CD8-positive, alpha-beta memory T cell (primary cell): Measurements from ENCODE around the gene RAB31. TPM values are rescaled to one million over a fixed set of nuclear protein-coding genes. Genes with fewer than 3 reads are reported as not detected.
"Not testable (repeated sequence)": the region's sequence is repeated elsewhere in the genome, so short reads cannot be mapped to it uniquely, and the experiment has no call there.

Source experiments
- CTCF ChIA-PET: fragments of 350-600 bp; sonication (Branson Sonifier 250); formaldehyde crosslinking; loops from one replicate; lab custom pipeline; 2021; ENCODE audit warnings: antibody characterized with exemption; lab: Charles Lee
- POLR2A ChIA-PET: fragments of 350-600 bp; sonication (Branson Sonifier 250); formaldehyde crosslinking; loops from one replicate; lab custom pipeline; 2021; ENCODE audit warnings: antibody characterized with exemption; lab: Charles Lee
- DNase-seq, 5 donors: peaks; one replicate each; pipeline versions ENCODE4 v3.0.0 to v3.0.0-alpha.2; 2020 to 2022; ENCODE audit warnings: mixed read lengths in 1 of 5
- H3K27ac ChIP-seq: one replicate; pipeline ENCODE4 v1.7.0; 2013; ENCODE audit warnings: low read depth, mild to moderate bottlenecking, low read length, moderate library complexity
- H3K27me3 ChIP-seq: 2 replicates; pipeline ENCODE4 v1.7.0; 2013; ENCODE audit warnings: low read length, mild to moderate bottlenecking; ENCODE audit not compliant: insufficient read depth, poor library complexity, severe bottlenecking
- H3K36me3 ChIP-seq: 2 replicates; pipeline ENCODE4 v1.7.0; 2013; ENCODE audit warnings: mild to moderate bottlenecking, low read length, moderate library complexity; ENCODE audit not compliant: insufficient read depth
- H3K4me1 ChIP-seq: 2 replicates; pipeline ENCODE4 v1.7.0; 2013; ENCODE audit warnings: mild to moderate bottlenecking, low read length, moderate library complexity; ENCODE audit not compliant: insufficient read depth
- H3K4me3 ChIP-seq: 2 replicates; pipeline ENCODE4 v1.7.0; 2013; ENCODE audit warnings: mild to moderate bottlenecking, low read length
- H3K9me3 ChIP-seq: 2 replicates; pipeline ENCODE4 v1.7.0; 2013; ENCODE audit warnings: mild to moderate bottlenecking, low read length
- H3K27ac Mint-ChIP-seq, 8 donors: one replicate each; pipeline ENCODE4 v1.8.0; 2020 to 2021; ENCODE audit warnings: mixed read lengths in 8 of 8, mild to moderate bottlenecking in 6 of 8, inconsistent platforms in 3 of 8, moderate library complexity in 3 of 8
- H3K27me3 Mint-ChIP-seq, 2 donors: one replicate each; pipeline ENCODE4 v1.8.0; 2020 to 2021; ENCODE audit warnings: mixed read lengths in 2 of 2, mild to moderate bottlenecking in 1 of 2, moderate library complexity in 1 of 2
- H3K36me3 Mint-ChIP-seq, 3 donors: one replicate each; pipeline ENCODE4 v1.8.0; 2020 to 2021; ENCODE audit warnings: mixed read lengths in 3 of 3, inconsistent platforms in 1 of 3, mild to moderate bottlenecking in 1 of 3
- H3K4me1 Mint-ChIP-seq, 3 donors: one replicate each; pipeline ENCODE4 v1.8.0; 2020 to 2021; ENCODE audit warnings: mixed read lengths in 3 of 3, inconsistent platforms in 1 of 3, mild to moderate bottlenecking in 1 of 3
- H3K4me3 Mint-ChIP-seq, 7 donors: one replicate each; pipeline ENCODE4 v1.8.0; 2020 to 2021; ENCODE audit warnings: mixed read lengths in 7 of 7, mild to moderate bottlenecking in 6 of 7, moderate library complexity in 4 of 7, inconsistent platforms in 2 of 7
- H3K9me3 Mint-ChIP-seq, 5 donors: one replicate each; pipeline ENCODE4 v1.8.0; 2020 to 2022; ENCODE audit warnings: mixed read lengths in 5 of 5, mild to moderate bottlenecking in 3 of 5, moderate library complexity in 2 of 5, inconsistent platforms in 1 of 5
- polyA plus RNA-seq: library from polyadenylated mRNA; unstranded; fragments of 300-500 nt; fragmentation: Illumina TruSeq; gene quantifications from one replicate; pipeline ENCODE4 v1.2.3, GENCODE V29; 2021
- total RNA-seq, 2 experiments: library from RNA; stranded (reverse); gene quantifications; one replicate each; pipeline ENCODE4 v1.2.3, GENCODE V29; 2021

Gene RAB31
- total and polyA plus RNA-seq, 3 experiments from 2014 or later: 0.57 to 4.7 (median 1.1) TPM

DNA sequence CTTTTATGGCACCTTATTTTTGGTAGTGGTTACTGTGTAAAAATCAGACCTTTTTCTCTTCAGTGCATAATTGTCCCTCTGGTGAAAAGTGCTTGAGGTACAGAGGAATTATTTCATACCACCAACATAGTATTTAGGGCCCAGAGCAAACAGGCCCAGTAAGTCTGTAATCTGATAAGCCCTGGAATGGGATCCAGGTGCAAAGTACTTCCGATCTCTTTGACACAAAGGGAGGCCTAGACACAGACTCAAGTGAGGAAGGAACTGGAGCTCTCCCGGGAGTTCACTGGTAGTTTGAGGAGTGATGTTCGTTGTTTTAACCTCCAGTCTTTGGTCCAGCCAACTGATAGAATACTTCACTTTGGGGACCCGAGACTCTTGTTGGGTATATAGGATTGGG, 57.4 kb downstream of the RAB31 start:
- Mint-ChIP-seq H3K4me1 (no peaks in the 10 kb centered on the region), H3K9me3 (peaks cover 0 to 5% (median 0%) of the 10 kb centered on the region in 5 donors), H3K27ac (no peak overlapping the region), H3K27me3 (peaks cover 5 to 14% of the 10 kb centered on the region in 2 donors), H3K4me3 (no peak overlapping the region), H3K36me3 (no peaks in the 10 kb centered on the region)
- Histone ChIP-seq H3K9me3 (no peaks in the 10 kb centered on the region), H3K4me3 (no peak overlapping the region), H3K36me3 (no peaks in the 10 kb centered on the region), H3K27ac (no peak overlapping the region), H3K4me1 (no peaks in the 10 kb centered on the region), H3K27me3 (no peaks in the 10 kb centered on the region)
- DNase-seq: no peak
- CTCF ChIA-PET: no interaction called here
- POLR2A ChIA-PET: no interaction called here

DNA sequence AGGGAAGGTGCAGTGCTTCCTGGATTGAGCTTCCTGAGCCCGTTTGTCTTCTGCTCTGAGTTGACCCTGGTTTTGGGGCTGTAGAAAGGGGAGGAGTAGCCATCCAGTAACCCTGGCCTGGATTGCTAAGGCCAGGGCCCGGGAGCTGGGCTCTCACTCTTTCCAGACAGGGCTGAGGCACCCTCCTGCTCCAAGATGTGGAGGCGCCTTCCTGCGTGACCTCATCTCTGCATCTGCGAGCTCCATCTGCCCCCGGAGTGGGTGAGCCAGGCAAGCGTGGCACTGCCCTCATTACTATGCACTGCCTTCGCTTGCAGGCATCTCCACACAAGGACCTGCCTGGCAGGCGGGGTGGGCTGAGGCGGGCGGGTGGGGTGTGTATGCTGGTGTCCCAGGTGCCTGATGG, 58.0 kb downstream of the RAB31 start:
- H3K36me3 ChIP-seq: no peaks in the 10 kb centered on the region
- no peak overlapping the region for H3K4me3 ChIP-seq
- Mint-ChIP-seq H3K27me3 (peaks cover 5 to 17% of the 10 kb centered on the region in 2 donors), H3K9me3 (peaks cover 0 to 3% (median 0%) of the 10 kb centered on the region in 5 donors), H3K4me3 (no peak overlapping the region), H3K36me3 (no peaks in the 10 kb centered on the region), H3K4me1 (no peaks in the 10 kb centered on the region), H3K27ac (no peak overlapping the region)
- POLR2A ChIA-PET: no interaction called here
- no peak overlapping the region for H3K27ac ChIP-seq
- no peaks in the 10 kb centered on the region for H3K4me1 ChIP-seq
- CTCF ChIA-PET: no interaction called here
- no peak for DNase-seq
- no peaks in the 10 kb centered on the region for H3K27me3 ChIP-seq
- H3K9me3 ChIP-seq: no peaks in the 10 kb centered on the region

DNA sequence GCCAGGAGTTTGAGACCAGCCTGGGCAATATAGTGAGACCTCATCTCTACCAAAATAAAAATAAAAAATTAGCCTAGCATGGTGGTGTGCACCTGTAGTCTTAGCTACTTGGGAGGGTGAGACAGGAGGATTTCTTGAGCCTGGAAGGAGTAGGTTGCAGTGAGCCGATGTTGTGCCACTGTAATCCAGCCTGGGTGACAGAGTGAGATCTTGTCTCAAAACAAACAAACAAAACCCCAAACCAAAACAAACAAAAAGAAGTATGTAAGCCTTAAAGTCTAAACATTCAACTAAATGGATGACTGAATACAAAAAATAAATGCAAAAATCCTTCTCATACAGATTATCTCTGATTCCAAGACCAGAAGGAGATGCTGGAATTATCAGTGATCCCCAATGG, 58.6 kb downstream of the RAB31 start:
- POLR2A ChIA-PET: no interaction called here
- H3K27ac Mint-ChIP-seq: no peak overlapping the region

DNA sequence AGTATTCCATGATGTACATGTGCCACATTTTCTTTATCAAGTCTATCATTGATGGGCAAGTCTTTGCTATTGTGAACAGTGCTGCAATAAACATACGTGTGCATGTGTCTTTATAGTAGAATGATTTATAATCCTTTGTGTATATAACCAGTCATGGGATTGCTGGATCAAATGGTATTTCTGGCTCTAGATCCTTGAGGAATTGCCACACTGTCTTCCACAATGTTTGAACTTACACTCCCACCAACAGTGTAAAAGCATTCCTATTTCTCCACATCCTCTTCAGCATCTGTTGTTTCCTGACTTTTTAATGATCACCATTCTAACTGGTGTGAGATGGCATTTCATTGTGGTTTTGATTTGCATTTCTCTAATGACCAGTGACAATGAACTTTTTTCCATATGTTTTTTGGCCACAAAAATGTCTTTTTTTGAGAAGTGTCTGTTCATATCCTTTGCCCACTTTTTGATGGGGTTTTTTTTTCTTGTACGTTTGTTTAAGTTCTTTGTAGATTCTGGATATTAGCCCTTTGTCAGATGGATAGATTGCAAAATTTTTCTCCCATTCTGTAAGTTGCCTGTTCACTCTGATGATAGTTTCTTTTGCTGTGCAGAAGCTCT, 60.1 kb downstream of the RAB31 start:
- H3K9me3 Mint-ChIP-seq, H3K27ac ChIP-seq, POLR2A ChIA-PET, CTCF ChIA-PET, H3K27me3 ChIP-seq, H3K36me3 Mint-ChIP-seq, H3K4me1 Mint-ChIP-seq, H3K9me3 ChIP-seq, DNase-seq, H3K4me3 ChIP-seq, H3K36me3 ChIP-seq, H3K4me1 ChIP-seq, H3K4me3 Mint-ChIP-seq, H3K27ac Mint-ChIP-seq: not testable (repeated sequence)
- H3K27me3 Mint-ChIP-seq: peaks cover 7 to 31% of the 10 kb centered on the region in 2 donors

More for the DNA sequence above, 58.6 kb downstream of the RAB31 start:
- Histone ChIP-seq H3K27me3 (no peaks in the 10 kb centered on the region), H3K36me3 (no peaks in the 10 kb centered on the region), H3K4me3 (no peak overlapping the region), H3K4me1 (no peaks in the 10 kb centered on the region), H3K9me3 (no peaks in the 10 kb centered on the region), H3K27ac (no peak overlapping the region)
- DNase-seq: no peak
- Mint-ChIP-seq H3K4me3 (no peak overlapping the region), H3K36me3 (no peaks in the 10 kb centered on the region), H3K9me3 (peaks cover 0 to 5% (median 0%) of the 10 kb centered on the region in 5 donors), H3K4me1 (no peaks in the 10 kb centered on the region), H3K27me3 (peaks cover 4 to 22% of the 10 kb centered on the region in 2 donors)
- CTCF ChIA-PET: no interaction called here

DNA sequence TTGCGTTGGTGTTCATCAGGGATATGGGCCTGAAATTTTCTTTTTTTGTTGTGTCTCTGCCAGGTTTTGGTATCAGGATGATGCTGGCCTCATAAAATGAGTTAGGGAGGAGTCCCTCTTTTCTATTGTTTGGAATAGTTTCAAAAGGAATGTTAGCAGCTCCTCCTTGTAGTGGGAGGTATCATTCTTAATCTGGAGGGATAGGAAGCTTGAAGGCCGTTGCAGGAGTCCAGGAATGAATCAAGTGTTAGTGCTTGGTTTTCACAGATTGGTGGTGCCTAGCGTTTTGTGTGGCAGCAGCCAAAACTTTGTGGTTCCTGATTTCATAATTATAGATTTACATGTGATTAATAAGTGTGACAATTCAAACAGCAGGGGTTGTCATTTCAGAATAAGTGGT, 62.0 kb downstream of the RAB31 start:
- H3K4me3 ChIP-seq, H3K4me3 Mint-ChIP-seq, H3K9me3 ChIP-seq, H3K4me1 ChIP-seq, CTCF ChIA-PET, H3K4me1 Mint-ChIP-seq, H3K27me3 ChIP-seq, H3K9me3 Mint-ChIP-seq, H3K36me3 Mint-ChIP-seq, POLR2A ChIA-PET, DNase-seq, H3K36me3 ChIP-seq, H3K27ac ChIP-seq, H3K27ac Mint-ChIP-seq: not testable (repeated sequence)
- peaks cover 12 to 37% of the 10 kb centered on the region in 2 donors for H3K27me3 Mint-ChIP-seq

DNA sequence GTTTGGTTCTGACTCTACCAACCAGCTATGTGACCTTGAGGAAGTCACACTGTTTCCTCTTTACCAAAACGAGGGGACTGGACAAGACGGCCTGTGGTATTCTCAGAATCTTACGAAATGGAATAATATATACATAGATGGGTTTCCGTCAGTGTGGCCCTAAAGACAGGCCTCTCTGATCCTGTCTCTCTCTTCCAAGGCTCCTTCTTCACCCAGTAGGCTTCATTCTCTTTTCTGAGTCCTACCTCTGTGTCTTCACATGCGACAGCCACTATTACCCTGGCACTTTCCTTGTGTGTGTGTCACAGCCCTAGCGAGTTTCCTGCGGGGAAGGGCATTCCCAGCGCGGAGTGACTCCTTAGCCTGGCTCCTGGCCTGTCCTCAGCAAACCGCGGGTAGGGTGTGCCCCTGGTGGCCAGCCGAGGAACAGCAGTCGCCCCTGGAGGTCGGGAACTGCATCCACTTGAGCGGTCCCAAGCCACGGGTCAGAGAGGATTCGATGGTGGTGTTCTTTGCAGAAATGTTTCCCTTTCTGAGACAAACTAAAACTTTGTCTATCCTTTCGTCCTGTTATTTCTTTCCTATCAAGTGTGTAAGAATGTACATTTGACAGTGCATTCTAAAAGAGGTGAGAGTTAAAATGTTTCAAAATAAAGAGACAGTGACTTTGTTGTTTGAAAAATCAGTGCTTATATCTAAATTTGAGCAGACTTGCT, 63.3 kb downstream of the RAB31 start:
- Histone ChIP-seq H3K4me3 (no peak overlapping the region), H3K4me1 (no peaks in the 10 kb centered on the region), H3K27me3 (no peaks in the 10 kb centered on the region), H3K9me3 (no peaks in the 10 kb centered on the region), H3K36me3 (no peaks in the 10 kb centered on the region), H3K27ac (no peak overlapping the region)
- H3K36me3 Mint-ChIP-seq: no peaks in the 10 kb centered on the region
- ChIA-PET CTCF (no interaction called here), POLR2A (no interaction called here)
- peak in 4 of 5 donors; percentile 9 to 49 (median 14) for DNase-seq
- H3K9me3 Mint-ChIP-seq: peaks cover 0 to 5% (median 0%) of the 10 kb centered on the region in 5 donors
- H3K4me1 Mint-ChIP-seq: no peaks in the 10 kb centered on the region
- H3K4me3 Mint-ChIP-seq: no peak overlapping the region
- H3K27ac Mint-ChIP-seq: no peak overlapping the region
- H3K27me3 Mint-ChIP-seq: peaks cover 12 to 46% of the 10 kb centered on the region in 2 donors

DNA sequence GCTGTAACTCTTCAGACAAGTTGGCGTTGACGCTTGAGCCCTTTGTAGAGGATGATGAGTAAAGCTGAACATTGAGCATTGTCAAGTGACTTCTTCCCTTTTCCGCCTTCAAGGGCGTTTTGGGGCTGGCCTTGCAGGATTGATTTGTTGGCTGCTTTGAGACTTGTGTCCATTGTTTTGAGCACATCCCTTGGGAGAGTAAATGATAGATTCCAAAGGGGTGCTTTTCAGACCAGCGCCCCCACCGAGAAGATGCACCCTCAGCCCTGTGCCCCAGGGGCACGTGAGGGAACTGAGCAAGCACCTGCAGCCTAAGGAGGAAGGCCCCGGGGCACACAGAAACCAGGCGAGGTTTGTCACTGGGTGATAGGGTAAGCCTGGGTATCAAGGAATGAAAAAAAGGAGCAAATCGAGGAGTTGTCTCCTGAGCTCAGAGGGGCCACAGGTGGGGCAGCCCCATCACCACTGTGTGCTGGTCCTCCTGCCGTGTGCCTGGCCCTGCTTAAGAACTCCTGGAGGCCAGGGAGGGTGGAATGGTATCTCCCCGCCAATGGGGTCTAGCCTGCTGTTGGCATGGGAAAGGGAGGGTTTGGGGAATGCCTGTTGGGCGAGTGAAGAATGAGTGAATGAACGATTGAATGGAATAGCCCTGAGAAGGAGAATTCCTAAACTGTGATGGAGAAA, 64.0 kb downstream of the RAB31 start:
- peaks cover 12 to 47% of the 10 kb centered on the region in 2 donors for H3K27me3 Mint-ChIP-seq
- H3K4me1 ChIP-seq: no peaks in the 10 kb centered on the region
- H3K9me3 Mint-ChIP-seq: peaks cover 0 to 5% (median 0%) of the 10 kb centered on the region in 5 donors
- POLR2A ChIA-PET: no interaction called here
- H3K4me1 Mint-ChIP-seq: no peaks in the 10 kb centered on the region
- no peak overlapping the region for H3K4me3 Mint-ChIP-seq
- CTCF ChIA-PET: no interaction called here
- H3K4me3 ChIP-seq: no peak overlapping the region
- no peak overlapping the region for H3K27ac ChIP-seq
- DNase-seq: no peak
- H3K27me3 ChIP-seq: no peaks in the 10 kb centered on the region
- no peaks in the 10 kb centered on the region for H3K9me3 ChIP-seq
- H3K27ac Mint-ChIP-seq: no peak overlapping the region
- no peaks in the 10 kb centered on the region for H3K36me3 Mint-ChIP-seq
- no peaks in the 10 kb centered on the region for H3K36me3 ChIP-seq
